ENCODE results near the gene TRIM14.
A peak's percentile ranks its signal among the peaks of the same experiment; 100 is the strongest.

The TRIM14 gene

GRCh38 chr9:98087420-98088354 lies 31.3 kb downstream of the TRIM14 start:
- Histone ChIP-seq H3K36me3 (ENCODE audit: insufficient read depth, low read depth, low read length) (peaks cover 9% of the 10 kb centered on the region), H3K4me3 (ENCODE audit: low read length) (peak overlapping the region; percentile 28; the same call in 1 of the 2 replicates)

DNA sequence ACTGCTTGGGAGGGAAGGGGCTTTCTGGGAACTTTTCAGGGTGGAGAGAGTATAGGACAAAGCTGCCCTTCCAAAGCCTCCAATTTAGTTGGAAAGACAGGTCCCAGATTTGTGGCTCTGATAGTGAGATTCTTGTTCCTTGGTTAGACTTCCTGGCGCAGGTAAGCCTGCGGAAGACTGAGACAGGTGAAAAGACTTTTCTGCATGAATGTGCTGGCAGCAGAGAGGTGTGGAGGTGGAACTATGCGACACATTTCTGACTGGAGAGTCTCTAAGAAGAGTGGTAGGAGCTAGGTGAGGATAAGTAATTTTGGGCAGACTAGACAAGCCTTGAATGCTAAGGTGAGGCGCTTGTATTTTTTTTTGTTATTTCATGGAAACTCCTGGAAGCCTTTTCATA lies 32.6 kb downstream of the TRIM14 start:
- Histone ChIP-seq H3K9ac (ENCODE audit: low read depth, low read length) (no peak overlapping the region), H3K27ac (ENCODE audit: low read length) (no peak overlapping the region), H3K4me3 (ENCODE audit: low read length) (no peak overlapping the region), H3K36me3 (ENCODE audit: insufficient read depth, low read depth, low read length) (peaks cover 21% of the 10 kb centered on the region), H3K27me3 (ENCODE audit: insufficient read depth, low read length) (peaks cover 5% of the 10 kb centered on the region; the same call in 1 of the 2 replicates), H3K4me1 (ENCODE audit: insufficient read depth, low read length) (peaks cover 24% of the 10 kb centered on the region; the same call in 1 of the 2 replicates), H3K9me3 (ENCODE audit: insufficient read depth, low read depth, low read length) (no peaks in the 10 kb centered on the region)

More at GRCh38 chr9:98087420-98088354, 31.3 kb downstream of the TRIM14 start:
- Histone ChIP-seq H3K27me3 (ENCODE audit: insufficient read depth, low read length) (peaks cover 5% of the 10 kb centered on the region; the same call in 1 of the 2 replicates), H3K4me1 (ENCODE audit: insufficient read depth, low read length) (peaks cover 31% of the 10 kb centered on the region; the same call in 1 of the 2 replicates), H3K9ac (ENCODE audit: low read depth, low read length) (no peak overlapping the region), H3K27ac (ENCODE audit: low read length) (no peak overlapping the region), H3K9me3 (ENCODE audit: insufficient read depth, low read depth, low read length) (no peaks in the 10 kb centered on the region)

- peaks cover 26% of the 10 kb centered on the region for H3K36me3 ChIP-seq (ENCODE audit: insufficient read depth, low read depth, low read length)
Observed at GRCh38 chr9:98085944-98086343, 33.1 kb downstream of the TRIM14 start.

DNA sequence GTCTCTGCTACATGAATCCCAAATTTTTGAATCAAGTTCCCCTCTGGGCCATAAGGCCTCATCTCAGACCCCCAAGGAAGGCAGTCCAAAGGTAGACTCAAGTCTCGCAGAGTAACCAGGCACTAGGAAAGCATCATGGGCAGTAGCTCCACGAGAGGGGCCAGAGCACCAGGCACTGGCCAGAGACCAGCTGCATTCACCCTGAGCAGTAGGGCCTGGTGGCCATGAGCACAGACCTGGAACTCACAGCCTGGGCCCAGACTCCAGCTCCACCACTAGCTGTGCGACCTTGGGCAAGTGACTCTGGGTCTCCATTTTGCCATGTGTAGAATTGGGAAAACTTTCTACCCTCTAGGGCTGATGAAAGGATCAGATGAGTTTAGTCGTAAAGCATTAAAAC lies 34.0 kb downstream of the TRIM14 start:
- H3K36me3 ChIP-seq (ENCODE audit: insufficient read depth, low read depth, low read length): peaks cover 34% of the 10 kb centered on the region
- H3K9ac ChIP-seq (ENCODE audit: low read depth, low read length): no peak overlapping the region
- H3K27me3 ChIP-seq (ENCODE audit: insufficient read depth, low read length): peaks cover 5% of the 10 kb centered on the region; the same call in 1 of the 2 replicates
- H3K4me1 ChIP-seq (ENCODE audit: insufficient read depth, low read length): peaks cover 17% of the 10 kb centered on the region; the same call in 1 of the 2 replicates
- no peak overlapping the region for H3K4me3 ChIP-seq (ENCODE audit: low read length)
- no peaks in the 10 kb centered on the region for H3K9me3 ChIP-seq (ENCODE audit: insufficient read depth, low read depth, low read length)
- no peak overlapping the region for H3K27ac ChIP-seq (ENCODE audit: low read length)

More at GRCh38 chr9:98085944-98086343, 33.1 kb downstream of the TRIM14 start:
- Histone ChIP-seq H3K9ac (ENCODE audit: low read depth, low read length) (no peak overlapping the region), H3K27me3 (ENCODE audit: insufficient read depth, low read length) (peaks cover 5% of the 10 kb centered on the region; the same call in 1 of the 2 replicates), H3K27ac (ENCODE audit: low read length) (no peak overlapping the region), H3K4me3 (ENCODE audit: low read length) (no peak overlapping the region), H3K4me1 (ENCODE audit: insufficient read depth, low read length) (peaks cover 19% of the 10 kb centered on the region; the same call in 1 of the 2 replicates), H3K9me3 (ENCODE audit: insufficient read depth, low read depth, low read length) (no peaks in the 10 kb centered on the region)

- peaks cover 12% of the 10 kb centered on the region; the same call in 1 of the 2 replicates for H3K4me1 ChIP-seq (ENCODE audit: insufficient read depth, low read length)
- H3K36me3 ChIP-seq (ENCODE audit: insufficient read depth, low read depth, low read length): peaks cover 38% of the 10 kb centered on the region
- peaks cover 5% of the 10 kb centered on the region; the same call in 1 of the 2 replicates for H3K27me3 ChIP-seq (ENCODE audit: insufficient read depth, low read length)
- H3K9ac ChIP-seq (ENCODE audit: low read depth, low read length): no peak overlapping the region
- no peak overlapping the region for H3K4me3 ChIP-seq (ENCODE audit: low read length)
- no peaks in the 10 kb centered on the region for H3K9me3 ChIP-seq (ENCODE audit: insufficient read depth, low read depth, low read length)
- H3K27ac ChIP-seq (ENCODE audit: low read length): no peak overlapping the region
Observed at GRCh38 chr9:98084396-98084795, 34.6 kb downstream of the TRIM14 start.

- H3K9me3 ChIP-seq (ENCODE audit: insufficient read depth, low read depth, low read length): no peaks in the 10 kb centered on the region
- peaks cover 44% of the 10 kb centered on the region for H3K36me3 ChIP-seq (ENCODE audit: insufficient read depth, low read depth, low read length)
- peaks cover 12% of the 10 kb centered on the region; the same call in 1 of the 2 replicates for H3K4me1 ChIP-seq (ENCODE audit: insufficient read depth, low read length)
- H3K9ac ChIP-seq (ENCODE audit: low read depth, low read length): no peak overlapping the region
- peaks cover 4% of the 10 kb centered on the region; the same call in 1 of the 2 replicates for H3K27me3 ChIP-seq (ENCODE audit: insufficient read depth, low read length)
- H3K27ac ChIP-seq (ENCODE audit: low read length): no peak overlapping the region
- no peak overlapping the region for H3K4me3 ChIP-seq (ENCODE audit: low read length)
Observed at GRCh38 chr9:98083566-98084183, 35.3 kb downstream of the TRIM14 start.

DNA sequence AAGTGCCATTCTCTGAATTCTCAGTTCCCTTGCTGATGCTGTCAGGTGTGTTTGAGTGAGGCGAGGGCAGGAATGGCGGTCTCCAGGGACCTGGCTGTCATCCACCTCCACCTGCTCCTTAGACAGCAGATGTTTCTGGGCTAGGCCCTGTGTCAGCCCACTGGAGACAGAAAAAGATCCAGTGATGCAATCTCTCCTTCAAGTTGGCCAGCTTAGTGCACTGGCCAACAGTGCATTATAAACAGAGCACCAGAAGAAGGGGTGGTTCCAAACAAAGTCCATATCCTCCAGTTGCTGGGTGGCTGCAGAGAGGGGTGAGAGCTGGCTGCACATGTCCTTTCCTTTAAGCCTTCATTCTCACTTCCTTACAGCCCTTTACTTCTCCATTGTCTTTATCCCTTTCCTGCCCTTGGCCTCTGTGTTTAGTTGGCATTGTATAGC lies 35.9 kb downstream of the TRIM14 start:
- H3K9ac ChIP-seq (ENCODE audit: low read depth, low read length): no peak overlapping the region
- no peaks in the 10 kb centered on the region for H3K9me3 ChIP-seq (ENCODE audit: insufficient read depth, low read depth, low read length)
- no peak overlapping the region for H3K4me3 ChIP-seq (ENCODE audit: low read length)
- H3K4me1 ChIP-seq (ENCODE audit: insufficient read depth, low read length): peaks cover 12% of the 10 kb centered on the region; the same call in 1 of the 2 replicates
- no peaks in the 10 kb centered on the region for H3K27me3 ChIP-seq (ENCODE audit: insufficient read depth, low read length)
- H3K36me3 ChIP-seq (ENCODE audit: insufficient read depth, low read depth, low read length): peaks cover 44% of the 10 kb centered on the region
- no peak overlapping the region for H3K27ac ChIP-seq (ENCODE audit: low read length)

DNA sequence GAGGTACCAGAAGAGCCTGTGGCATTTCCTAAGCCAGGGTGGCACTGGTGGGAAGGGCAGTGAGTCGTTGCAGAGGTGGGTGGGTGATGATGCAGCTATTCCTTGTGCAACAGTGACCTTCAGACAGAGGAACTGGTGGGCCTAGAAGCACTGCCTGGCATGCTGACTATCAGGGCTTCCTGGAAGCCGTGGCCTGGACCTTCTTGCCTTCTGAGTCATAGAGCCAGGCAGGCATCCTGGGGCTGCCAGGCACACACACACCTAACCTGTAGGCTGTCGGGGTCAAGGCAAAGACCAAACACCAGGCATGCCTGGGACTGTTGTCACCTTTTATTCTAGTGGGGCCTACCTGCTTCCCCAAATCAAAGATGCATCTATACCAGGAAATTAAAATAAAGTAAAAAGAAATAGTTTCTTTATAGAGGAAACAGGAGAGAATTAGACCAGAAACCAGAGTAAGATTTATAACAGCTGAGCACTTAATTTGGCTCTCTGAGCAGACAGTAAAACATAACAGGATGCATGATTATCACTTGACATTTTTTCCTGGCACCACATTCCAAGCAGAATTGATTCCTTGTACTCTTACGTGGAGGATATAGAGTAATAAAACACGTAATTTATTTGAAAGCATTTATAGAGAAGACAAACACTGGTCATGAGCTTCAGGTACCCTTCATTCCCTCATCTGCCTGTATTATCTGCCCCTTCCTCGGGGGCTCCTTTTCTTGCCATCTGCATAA lies 37.4 kb downstream of the TRIM14 start:
- Histone ChIP-seq H3K9me3 (ENCODE audit: insufficient read depth, low read depth, low read length) (no peaks in the 10 kb centered on the region), H3K4me1 (ENCODE audit: insufficient read depth, low read length) (peaks cover 14% of the 10 kb centered on the region; the same call in 1 of the 2 replicates), H3K9ac (ENCODE audit: low read depth, low read length) (no peak overlapping the region), H3K36me3 (ENCODE audit: insufficient read depth, low read depth, low read length) (peaks cover 44% of the 10 kb centered on the region), H3K4me3 (ENCODE audit: low read length) (no peak overlapping the region), H3K27me3 (ENCODE audit: insufficient read depth, low read length) (no peaks in the 10 kb centered on the region), H3K27ac (ENCODE audit: low read length) (no peak overlapping the region)

DNA sequence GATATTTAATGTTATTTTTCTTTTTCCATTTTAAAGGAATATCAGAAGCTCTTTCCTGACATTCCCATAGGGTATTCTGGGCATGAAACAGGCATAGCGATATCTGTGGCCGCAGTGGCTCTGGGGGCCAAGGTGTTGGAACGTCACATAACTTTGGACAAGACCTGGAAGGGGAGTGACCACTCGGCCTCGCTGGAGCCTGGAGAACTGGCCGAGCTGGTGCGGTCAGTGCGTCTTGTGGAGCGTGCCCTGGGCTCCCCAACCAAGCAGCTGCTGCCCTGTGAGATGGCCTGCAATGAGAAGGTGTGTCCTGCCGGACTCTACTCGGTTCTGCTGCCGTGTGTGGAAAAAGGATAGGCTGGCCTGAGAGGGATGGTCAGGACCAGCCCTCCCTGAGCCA lies 38.2 kb downstream of the TRIM14 start:
- Histone ChIP-seq H3K4me1 (ENCODE audit: insufficient read depth, low read length) (peaks cover 13% of the 10 kb centered on the region; the same call in 1 of the 2 replicates), H3K9ac (ENCODE audit: low read depth, low read length) (no peak overlapping the region), H3K36me3 (ENCODE audit: insufficient read depth, low read depth, low read length) (peaks cover 44% of the 10 kb centered on the region), H3K9me3 (ENCODE audit: insufficient read depth, low read depth, low read length) (no peaks in the 10 kb centered on the region), H3K27me3 (ENCODE audit: insufficient read depth, low read length) (no peaks in the 10 kb centered on the region), H3K4me3 (ENCODE audit: low read length) (no peak overlapping the region), H3K27ac (ENCODE audit: low read length) (no peak overlapping the region)

DNA sequence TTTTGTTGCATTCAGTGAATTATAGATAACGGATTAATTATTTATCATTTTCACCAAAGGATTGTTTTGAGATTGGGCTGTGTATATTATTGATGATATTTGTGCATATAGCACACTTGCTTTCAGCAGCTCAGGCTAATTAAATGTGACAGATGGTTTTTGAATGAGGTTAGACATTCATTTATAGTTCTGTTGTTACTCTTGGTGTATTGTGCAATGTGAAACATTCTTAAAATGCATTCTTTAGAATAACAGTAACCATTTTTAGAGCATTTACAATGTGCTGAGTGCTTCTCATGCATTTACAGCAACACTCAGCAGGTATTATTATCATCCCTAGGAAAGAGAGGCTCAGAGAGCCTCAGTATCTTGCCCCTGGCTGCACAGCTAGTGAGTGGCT lies 38.7 kb downstream of the TRIM14 start:
- H3K4me1 ChIP-seq (ENCODE audit: insufficient read depth, low read length): peaks cover 12% of the 10 kb centered on the region; the same call in 1 of the 2 replicates
- no peak overlapping the region for H3K4me3 ChIP-seq (ENCODE audit: low read length)
- H3K27ac ChIP-seq (ENCODE audit: low read length): no peak overlapping the region
- H3K9me3 ChIP-seq (ENCODE audit: insufficient read depth, low read depth, low read length): no peaks in the 10 kb centered on the region
- H3K27me3 ChIP-seq (ENCODE audit: insufficient read depth, low read length): no peaks in the 10 kb centered on the region
- no peak overlapping the region for H3K9ac ChIP-seq (ENCODE audit: low read depth, low read length)
- peaks cover 44% of the 10 kb centered on the region for H3K36me3 ChIP-seq (ENCODE audit: insufficient read depth, low read depth, low read length)

GRCh38 chr9:98078895-98079294 lies 40.1 kb downstream of the TRIM14 start:
- Histone ChIP-seq H3K27me3 (ENCODE audit: insufficient read depth, low read length) (no peaks in the 10 kb centered on the region), H3K36me3 (ENCODE audit: insufficient read depth, low read depth, low read length) (peaks cover 44% of the 10 kb centered on the region), H3K9me3 (ENCODE audit: insufficient read depth, low read depth, low read length) (no peaks in the 10 kb centered on the region), H3K9ac (ENCODE audit: low read depth, low read length) (no peak overlapping the region), H3K27ac (ENCODE audit: low read length) (no peak overlapping the region), H3K4me1 (ENCODE audit: insufficient read depth, low read length) (peaks cover 12% of the 10 kb centered on the region; the same call in 1 of the 2 replicates), H3K4me3 (ENCODE audit: low read length) (no peak overlapping the region)
